ENCODE results near the gene TNFAIP2.
"Not testable (repeated sequence)": the region's sequence is repeated elsewhere in the genome, so short reads cannot be mapped to it uniquely, and the experiment has no call there.

The TNFAIP2 gene

GRCh38 chr14:103172921-103173320 lies 49.7 kb downstream of the TNFAIP2 start:
- no peak for TF ChIP-seq CTCF (conservative IDR thresholded peaks at IDR 0.05; ENCODE audit: low read depth, low read length)
- Histone ChIP-seq H3K4me3 (IDR thresholded peaks at IDR 0.05; ENCODE audit: insufficient read depth, low read depth, low read length) (no peak overlapping the region), H3K4me1 (ENCODE audit: low read depth, poor library complexity, severe bottlenecking) (no peaks in the 10 kb centered on the region), H3K36me3 (ENCODE audit: insufficient read depth) (no peaks in the 10 kb centered on the region), H4K20me1 (ENCODE audit: insufficient read depth) (no peaks in the 10 kb centered on the region), H2AFZ (ENCODE audit: low read depth) (no peak overlapping the region), H3K9ac (no peak overlapping the region), H3K27me3 (ENCODE audit: insufficient read depth, low read depth) (no peaks in the 10 kb centered on the region), H3K27ac (no peak overlapping the region), H3K4me2 (no peak overlapping the region), H3K79me2 (ENCODE audit: insufficient read depth, low read depth) (no peaks in the 10 kb centered on the region)

DNA sequence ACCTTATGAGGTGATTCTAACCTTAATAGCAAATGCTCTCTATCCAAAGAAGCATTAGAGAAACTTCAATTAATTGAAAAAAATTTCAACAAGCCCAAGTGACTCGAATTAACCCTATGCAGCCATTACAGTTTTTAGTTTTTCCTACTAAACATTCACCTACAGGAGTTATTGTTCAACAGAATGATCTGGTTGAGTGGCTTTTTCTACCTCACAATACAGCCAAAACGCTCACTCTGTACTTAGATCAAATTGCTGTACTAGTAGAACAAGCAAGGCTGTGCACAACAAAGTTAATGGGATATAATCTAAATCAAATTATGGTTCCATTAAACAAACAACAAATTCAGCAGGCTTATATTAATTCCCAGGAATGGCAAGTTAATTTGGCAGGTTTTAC lies 50.6 kb downstream of the TNFAIP2 start:
- not testable (repeated sequence) for H3K9ac ChIP-seq; H2AFZ ChIP-seq (ENCODE audit: low read depth); H3K79me2 ChIP-seq (ENCODE audit: insufficient read depth, low read depth); H3K36me3 ChIP-seq (ENCODE audit: insufficient read depth); H3K4me2 ChIP-seq; H3K27ac ChIP-seq; H3K27me3 ChIP-seq (ENCODE audit: insufficient read depth, low read depth); H4K20me1 ChIP-seq (ENCODE audit: insufficient read depth); H3K4me1 ChIP-seq (ENCODE audit: low read depth, poor library complexity, severe bottlenecking); H3K4me3 ChIP-seq (IDR thresholded peaks at IDR 0.05; ENCODE audit: insufficient read depth, low read depth, low read length)

DNA sequence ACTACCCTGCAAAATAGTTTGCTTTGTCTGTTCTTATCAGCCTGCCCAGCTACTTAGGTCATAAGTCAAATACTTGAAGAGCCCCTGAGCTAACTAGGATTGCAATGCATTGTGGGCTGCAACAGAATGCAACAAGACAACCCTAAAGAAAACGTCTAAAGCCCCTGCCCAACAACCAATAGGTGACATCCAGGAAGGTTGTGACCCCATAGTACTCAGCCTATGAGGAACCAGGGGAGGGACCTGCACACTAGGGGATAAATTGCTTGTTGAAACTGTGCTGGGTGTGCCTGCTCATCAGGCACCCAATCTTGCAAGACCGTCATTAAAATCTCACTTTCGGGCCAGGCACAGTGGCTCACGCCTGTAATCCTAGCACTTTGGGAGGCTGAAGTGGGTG lies 52.9 kb downstream of the TNFAIP2 start:
- H3K27me3 ChIP-seq (ENCODE audit: insufficient read depth, low read depth); H3K79me2 ChIP-seq (ENCODE audit: insufficient read depth, low read depth); H3K36me3 ChIP-seq (ENCODE audit: insufficient read depth); H3K4me1 ChIP-seq (ENCODE audit: low read depth, poor library complexity, severe bottlenecking); H3K9ac ChIP-seq; H3K27ac ChIP-seq; H2AFZ ChIP-seq (ENCODE audit: low read depth); H3K4me2 ChIP-seq; H3K4me3 ChIP-seq (IDR thresholded peaks at IDR 0.05; ENCODE audit: insufficient read depth, low read depth, low read length); H4K20me1 ChIP-seq (ENCODE audit: insufficient read depth): not testable (repeated sequence)

GRCh38 chr14:103177376-103177775 lies 54.1 kb downstream of the TNFAIP2 start:
- H3K27ac ChIP-seq = no peak overlapping the region
- H3K36me3 ChIP-seq (ENCODE audit: insufficient read depth) = no peaks in the 10 kb centered on the region
- H3K4me1 ChIP-seq (ENCODE audit: low read depth, poor library complexity, severe bottlenecking) = no peaks in the 10 kb centered on the region
- H2AFZ ChIP-seq (ENCODE audit: low read depth) = no peak overlapping the region
- no peak overlapping the region for H3K4me3 ChIP-seq (IDR thresholded peaks at IDR 0.05; ENCODE audit: insufficient read depth, low read depth, low read length)
- H3K79me2 ChIP-seq (ENCODE audit: insufficient read depth, low read depth) = no peaks in the 10 kb centered on the region
- no peak overlapping the region for H3K9ac ChIP-seq
- H3K4me2 ChIP-seq = no peak overlapping the region
- no peaks in the 10 kb centered on the region for H3K27me3 ChIP-seq (ENCODE audit: insufficient read depth, low read depth)
- TF ChIP-seq CTCF (conservative IDR thresholded peaks at IDR 0.05; ENCODE audit: low read depth, low read length) = no peak
- no peaks in the 10 kb centered on the region for H4K20me1 ChIP-seq (ENCODE audit: insufficient read depth)

DNA sequence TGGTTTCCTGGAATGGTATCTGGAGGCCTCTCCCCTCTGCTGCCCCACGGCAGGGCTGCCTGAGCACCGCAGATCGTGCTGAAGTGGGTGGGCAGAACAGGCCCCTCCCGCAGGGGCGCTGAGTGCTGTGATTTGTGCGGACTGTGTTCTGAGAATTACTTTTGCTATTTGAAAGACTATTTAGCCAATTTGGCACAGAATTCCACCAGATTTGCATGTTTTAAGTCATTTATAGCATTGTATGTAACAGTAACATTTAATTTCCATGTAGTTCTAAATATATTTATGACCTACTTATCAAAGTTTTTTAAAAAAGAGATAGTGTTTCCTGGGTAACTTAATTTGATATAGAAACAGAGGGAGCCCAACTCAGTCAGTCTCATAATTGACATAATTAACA lies 55.3 kb downstream of the TNFAIP2 start:
- no peak for TF ChIP-seq CTCF (conservative IDR thresholded peaks at IDR 0.05; ENCODE audit: low read depth, low read length)

More for the DNA sequence above, 55.3 kb downstream of the TNFAIP2 start:
- H3K4me3 ChIP-seq (IDR thresholded peaks at IDR 0.05; ENCODE audit: insufficient read depth, low read depth, low read length) = no peak overlapping the region
- H3K9ac ChIP-seq = no peak overlapping the region
- H3K36me3 ChIP-seq (ENCODE audit: insufficient read depth) = no peaks in the 10 kb centered on the region
- no peak overlapping the region for H3K4me2 ChIP-seq
- no peak overlapping the region for H3K27ac ChIP-seq
- H3K27me3 ChIP-seq (ENCODE audit: insufficient read depth, low read depth) = no peaks in the 10 kb centered on the region
- no peaks in the 10 kb centered on the region for H3K79me2 ChIP-seq (ENCODE audit: insufficient read depth, low read depth)
- no peak overlapping the region for H2AFZ ChIP-seq (ENCODE audit: low read depth)
- no peaks in the 10 kb centered on the region for H3K4me1 ChIP-seq (ENCODE audit: low read depth, poor library complexity, severe bottlenecking)
- no peaks in the 10 kb centered on the region for H4K20me1 ChIP-seq (ENCODE audit: insufficient read depth)

All from KMS-11 (cell line).